ENCODE data around the gene EFCAB5.

DNA sequence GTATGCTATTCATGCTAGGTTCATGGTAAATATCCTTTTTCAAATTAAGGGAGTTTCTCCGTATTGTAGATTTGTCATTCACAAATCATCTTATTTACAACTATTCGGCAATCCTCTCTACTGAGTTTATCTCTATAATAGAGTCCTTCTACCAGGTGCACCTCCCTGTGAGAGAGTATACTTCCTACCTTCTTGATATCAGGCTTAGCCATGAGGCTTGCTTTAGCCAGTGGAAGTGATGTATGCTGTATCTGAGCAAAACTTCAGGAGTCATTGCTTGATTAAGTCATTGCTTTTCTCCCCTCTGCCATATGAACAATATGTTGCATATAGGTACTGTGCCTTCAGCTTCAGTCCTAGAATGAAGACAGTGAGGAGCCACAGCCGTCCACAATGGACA lies 195.7 kb downstream of the EFCAB5 start:
- TF ChIP-seq, protein P1, sequence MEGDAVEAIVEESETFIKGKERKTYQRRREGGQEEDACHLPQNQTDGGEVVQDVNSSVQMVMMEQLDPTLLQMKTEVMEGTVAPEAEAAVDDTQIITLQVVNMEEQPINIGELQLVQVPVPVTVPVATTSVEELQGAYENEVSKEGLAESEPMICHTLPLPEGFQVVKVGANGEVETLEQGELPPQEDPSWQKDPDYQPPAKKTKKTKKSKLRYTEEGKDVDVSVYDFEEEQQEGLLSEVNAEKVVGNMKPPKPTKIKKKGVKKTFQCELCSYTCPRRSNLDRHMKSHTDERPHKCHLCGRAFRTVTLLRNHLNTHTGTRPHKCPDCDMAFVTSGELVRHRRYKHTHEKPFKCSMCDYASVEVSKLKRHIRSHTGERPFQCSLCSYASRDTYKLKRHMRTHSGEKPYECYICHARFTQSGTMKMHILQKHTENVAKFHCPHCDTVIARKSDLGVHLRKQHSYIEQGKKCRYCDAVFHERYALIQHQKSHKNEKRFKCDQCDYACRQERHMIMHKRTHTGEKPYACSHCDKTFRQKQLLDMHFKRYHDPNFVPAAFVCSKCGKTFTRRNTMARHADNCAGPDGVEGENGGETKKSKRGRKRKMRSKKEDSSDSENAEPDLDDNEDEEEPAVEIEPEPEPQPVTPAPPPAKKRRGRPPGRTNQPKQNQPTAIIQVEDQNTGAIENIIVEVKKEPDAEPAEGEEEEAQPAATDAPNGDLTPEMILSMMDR (IDR thresholded peaks at IDR 0.05): no peak
- no peak for TF ChIP-seq EZH2 (IDR thresholded peaks at IDR 0.05)
